Hindlimb muscle (tissue), 1 donor: ENCODE results near the gene NUP107. TPM values are rescaled to one million over a fixed set of nuclear protein-coding genes. Genes with fewer than 3 reads are reported as not detected.

ENCODE experiments used
- DNase-seq: peaks from one replicate; pipeline ENCODE4 v3.0.0-alpha.2; 2013
- polyA plus RNA-seq: library from polyadenylated mRNA; unstranded; fragments of 120-200 nt; gene quantifications from one replicate; pipeline ENCODE4 v1.2.1, GENCODE V29; 2013; ENCODE audit not compliant: insufficient read length

Gene NUP107
- polyA plus RNA-seq, 1 donor, result 38.9 TPM

GRCh38 chr12:68775121-68775630 lies 88.4 kb downstream of the NUP107 start:
- DNase-seq, result no peak

- no peak for DNase-seq
Measured at GRCh38 chr12:68776976-68777610, 90.3 kb downstream of the NUP107 start.

- DNase-seq, result no peak
Measured at GRCh38 chr12:68779280-68779679, 92.5 kb downstream of the NUP107 start.

- DNase-seq, result no peak
Measured at GRCh38 chr12:68780731-68781130, 94.0 kb downstream of the NUP107 start.

- no peak for DNase-seq
Measured at GRCh38 chr12:68781728-68782127, 95.0 kb downstream of the NUP107 start.

GRCh38 chr12:68784015-68784414 lies 97.2 kb downstream of the NUP107 start:
- DNase-seq, result no peak

- no peak for DNase-seq
Measured at GRCh38 chr12:68785358-68785757, 98.6 kb downstream of the NUP107 start.

GRCh38 chr12:68785823-68786222 lies 99.0 kb downstream of the NUP107 start:
- DNase-seq, result no peak

- DNase-seq, result no peak
Measured at GRCh38 chr12:68786929-68787328, 100.2 kb downstream of the NUP107 start.

- no peak for DNase-seq
Measured at GRCh38 chr12:68788554-68789143, 101.9 kb downstream of the NUP107 start.

- DNase-seq, result no peak
Measured at GRCh38 chr12:68789144-68789878, 102.5 kb downstream of the NUP107 start.

GRCh38 chr12:68790081-68790951 lies 103.5 kb downstream of the NUP107 start:
- DNase-seq, result no peak

GRCh38 chr12:68790952-68791234 lies 104.1 kb downstream of the NUP107 start:
- DNase-seq, result no peak

- DNase-seq, result no peak
Measured at GRCh38 chr12:68791897-68792481, 105.2 kb downstream of the NUP107 start.

GRCh38 chr12:68792952-68793351 lies 106.2 kb downstream of the NUP107 start:
- no peak for DNase-seq

GRCh38 chr12:68793436-68793835 lies 106.7 kb downstream of the NUP107 start:
- no peak for DNase-seq

- DNase-seq, result no peak
Measured at GRCh38 chr12:68793975-68794652, 107.3 kb downstream of the NUP107 start.

- DNase-seq, result no peak
Measured at GRCh38 chr12:68794653-68795251, 108.0 kb downstream of the NUP107 start.
